PFSK-1 (cell line): ENCODE measurements around the gene RAD51AP2.

Experiments used
- POLR2AphosphoS5 ChIP-seq: IDR thresholded peaks from 2 replicates; pipeline ENCODE4 v1.6.1; 2012; ENCODE audit warnings: low read depth, mild to moderate bottlenecking, control low read depth, low read length, moderate library complexity
- SIN3A ChIP-seq: IDR thresholded peaks from 2 replicates; pipeline ENCODE4 v1.6.1; 2012; ENCODE audit warnings: mild to moderate bottlenecking, low read length, moderate library complexity, borderline replicate concordance; ENCODE audit not compliant: insufficient read depth

- no peak for TF ChIP-seq SIN3A
- TF ChIP-seq POLR2AphosphoS5 = no peak
These were observed 57.2 kb downstream of the RAD51AP2 start for GRCh38 chr2:17461087-17461475.
